GM12872 (cell line): ENCODE measurements around the gene MAGIX.

Experiments
- CTCF ChIP-seq: IDR thresholded peaks from 3 replicates; pipeline ENCODE4 v1.5.1; 2011; ENCODE audit warnings: low read depth, mild to moderate bottlenecking, low read length, moderate library complexity; ENCODE audit not compliant: insufficient read depth

The MAGIX gene

GRCh38 chrX:49189606-49190005 is 27.0 kb downstream of the MAGIX start:
- TF ChIP-seq CTCF: no peak

- no peak for TF ChIP-seq CTCF
These were observed 28.4 kb downstream of the MAGIX start for GRCh38 chrX:49190821-49191573.

GRCh38 chrX:49191574-49192011 is 29.0 kb downstream of the MAGIX start:
- no peak for TF ChIP-seq CTCF

- TF ChIP-seq CTCF: peak; percentile 69
These were observed 30.3 kb downstream of the MAGIX start for GRCh38 chrX:49192722-49193328.

GRCh38 chrX:49193542-49193964 is 31.0 kb downstream of the MAGIX start:
- no peak for TF ChIP-seq CTCF

GRCh38 chrX:49197543-49198087 is 35.1 kb downstream of the MAGIX start:
- TF ChIP-seq CTCF: no peak

GRCh38 chrX:49198540-49199314 is 36.2 kb downstream of the MAGIX start:
- TF ChIP-seq CTCF: no peak
